ENCODE measurements around the gene TBX19.

GRCh38 chr1:168312718-168313604 lies 32.3 kb downstream of the TBX19 start:
- TF ChIP-seq SUZ12 (IDR thresholded peaks at IDR 0.05; ENCODE audit: extremely low read depth, insufficient read depth, insufficient read length) = no peak
- TF ChIP-seq ZNF274 (IDR thresholded peaks at IDR 0.05; ENCODE audit: low read depth, low read length) = no peak
